Calu3 (cell line): Measurements from ENCODE around the gene CDK15. TPM values are rescaled to one million over a fixed set of nuclear protein-coding genes. Genes with fewer than 3 reads are reported as not detected.
"Not testable (repeated sequence)": the region's sequence is repeated elsewhere in the genome, so short reads cannot be mapped to it uniquely, and the experiment has no call there.

Experiments
- BruUV-seq: library from RNA; stranded (reverse); fragments of 400-500 nt; replicated peaks from 2 replicates; lab custom pipeline; 2021; lab: Mats Ljungman, UMichigan
- CTCF ChIA-PET: fragments of 300-600 bp; sonication (Branson Sonifier 250); formaldehyde crosslinking; loops from one replicate; lab custom pipeline; 2022; ENCODE audit warnings: antibody characterized with exemption; lab: Charles Lee
- DNase-seq: peaks from one replicate; pipeline ENCODE4 v3.0.0; 2022
- H3K27ac Mint-ChIP-seq: one replicate; pipeline ENCODE4 v1.8.0; 2022; ENCODE audit warnings: mixed read lengths; ENCODE audit not compliant: unreplicated experiment
- H3K27me3 Mint-ChIP-seq: one replicate; pipeline ENCODE4 v1.8.0; 2022; ENCODE audit warnings: mixed read lengths; ENCODE audit not compliant: unreplicated experiment
- H3K36me3 Mint-ChIP-seq: one replicate; pipeline ENCODE4 v1.8.0; 2022; ENCODE audit warnings: mild to moderate bottlenecking, moderate library complexity, mixed read lengths; ENCODE audit not compliant: insufficient read depth, unreplicated experiment
- H3K4me1 Mint-ChIP-seq: one replicate; pipeline ENCODE4 v1.8.0; 2022; ENCODE audit warnings: mild to moderate bottlenecking, low read depth, mixed read lengths; ENCODE audit not compliant: unreplicated experiment
- H3K4me3 Mint-ChIP-seq: one replicate; pipeline ENCODE4 v1.8.0; 2022; ENCODE audit warnings: mild to moderate bottlenecking, low read depth, moderate library complexity, mixed read lengths; ENCODE audit not compliant: unreplicated experiment
- H3K9me3 Mint-ChIP-seq: one replicate; pipeline ENCODE4 v1.8.0; 2022; ENCODE audit warnings: low read depth, mixed read lengths; ENCODE audit not compliant: unreplicated experiment
- intact Hi-C: fragments of 100-400 bp; cut with micrococcal nuclease; formaldehyde crosslinking; loops from one replicate; pipeline ENCODE4 v1.10.0; 2022; ENCODE audit not compliant: unreplicated experiment
- total RNA-seq: library from RNA; stranded (reverse); gene quantifications from 2 replicates; pipeline ENCODE4 v1.2.3, GENCODE V29; 2022
- TF ChIP-seq, protein P1 (sequence below): fragments of 200-600 bp; IDR thresholded peaks from one replicate; pipeline ENCODE4 v1.8.0; 2022; ENCODE audit warnings: antibody characterized with exemption; ENCODE audit not compliant: unreplicated experiment

CDK15 gene
- total RNA-seq, 1 experiment from 2014 or later: not detected

DNA sequence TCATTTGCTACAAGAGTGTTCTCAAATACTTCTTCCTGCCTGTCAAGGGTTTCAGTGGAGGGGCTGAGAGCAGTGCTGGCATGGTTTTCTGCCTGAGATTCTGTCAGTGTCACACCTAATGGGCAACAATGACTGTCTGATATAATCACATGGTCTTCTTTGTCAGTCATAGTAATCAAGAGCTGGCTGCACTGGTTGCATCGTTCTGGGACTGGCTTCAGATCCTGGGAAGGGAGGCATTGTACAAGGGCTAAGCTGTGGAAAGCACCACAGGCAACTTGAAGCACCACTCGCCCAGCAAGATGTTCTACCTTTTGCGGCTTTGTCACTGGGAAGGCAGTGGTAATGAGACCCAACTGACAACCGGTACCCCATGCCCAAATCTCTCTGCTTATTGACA, 45.2 kb upstream of the CDK15 start:
- BruUV-seq: no TSS peak

GRCh38 chr2:201764469-201764868, 41.9 kb upstream of the CDK15 start:
- H3K27me3 Mint-ChIP-seq, DNase-seq, H3K9me3 Mint-ChIP-seq, H3K36me3 Mint-ChIP-seq, intact Hi-C loops, H3K27ac Mint-ChIP-seq, H3K4me1 Mint-ChIP-seq, H3K4me3 Mint-ChIP-seq, BruUV-seq: not testable (repeated sequence)
- CTCF ChIA-PET: interaction anchor here (0.5 kb wide), 1 partner anchor 530 kb away, joined by 3 read pairs; no protein-coding TSS in a partner anchor

More for the DNA sequence above, 45.2 kb upstream of the CDK15 start:
- H3K27ac Mint-ChIP-seq: no peak overlapping the region
- intact Hi-C loops: no loop called here
- peaks cover 5% of the 10 kb centered on the region for H3K36me3 Mint-ChIP-seq
- peaks cover 13% of the 10 kb centered on the region for H3K4me1 Mint-ChIP-seq
- H3K4me3 Mint-ChIP-seq: no peak overlapping the region
- H3K9me3 Mint-ChIP-seq: no peaks in the 10 kb centered on the region
- CTCF ChIA-PET: no interaction called here
- DNase-seq: no peak
- TF ChIP-seq, protein P1, sequence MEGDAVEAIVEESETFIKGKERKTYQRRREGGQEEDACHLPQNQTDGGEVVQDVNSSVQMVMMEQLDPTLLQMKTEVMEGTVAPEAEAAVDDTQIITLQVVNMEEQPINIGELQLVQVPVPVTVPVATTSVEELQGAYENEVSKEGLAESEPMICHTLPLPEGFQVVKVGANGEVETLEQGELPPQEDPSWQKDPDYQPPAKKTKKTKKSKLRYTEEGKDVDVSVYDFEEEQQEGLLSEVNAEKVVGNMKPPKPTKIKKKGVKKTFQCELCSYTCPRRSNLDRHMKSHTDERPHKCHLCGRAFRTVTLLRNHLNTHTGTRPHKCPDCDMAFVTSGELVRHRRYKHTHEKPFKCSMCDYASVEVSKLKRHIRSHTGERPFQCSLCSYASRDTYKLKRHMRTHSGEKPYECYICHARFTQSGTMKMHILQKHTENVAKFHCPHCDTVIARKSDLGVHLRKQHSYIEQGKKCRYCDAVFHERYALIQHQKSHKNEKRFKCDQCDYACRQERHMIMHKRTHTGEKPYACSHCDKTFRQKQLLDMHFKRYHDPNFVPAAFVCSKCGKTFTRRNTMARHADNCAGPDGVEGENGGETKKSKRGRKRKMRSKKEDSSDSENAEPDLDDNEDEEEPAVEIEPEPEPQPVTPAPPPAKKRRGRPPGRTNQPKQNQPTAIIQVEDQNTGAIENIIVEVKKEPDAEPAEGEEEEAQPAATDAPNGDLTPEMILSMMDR: no peak
- H3K27me3 Mint-ChIP-seq: no peaks in the 10 kb centered on the region

- no TSS peak for BruUV-seq
- TF ChIP-seq, protein P1: no peak
- H3K36me3 Mint-ChIP-seq: peaks cover 5% of the 10 kb centered on the region
- no peaks in the 10 kb centered on the region for H3K27me3 Mint-ChIP-seq
- no peak for DNase-seq
- H3K9me3 Mint-ChIP-seq: no peaks in the 10 kb centered on the region
- no peak overlapping the region for H3K4me3 Mint-ChIP-seq
- no peak overlapping the region for H3K27ac Mint-ChIP-seq
- CTCF ChIA-PET: no interaction called here
- intact Hi-C loops: no loop called here
- H3K4me1 Mint-ChIP-seq: no peaks in the 10 kb centered on the region
Observed at GRCh38 chr2:201765799-201766198, 40.5 kb upstream of the CDK15 start.

- BruUV-seq: no TSS peak
- Mint-ChIP-seq H3K27me3 (no peaks in the 10 kb centered on the region), H3K4me1 (peaks cover 5% of the 10 kb centered on the region), H3K9me3 (no peaks in the 10 kb centered on the region), H3K4me3 (no peak overlapping the region), H3K36me3 (no peaks in the 10 kb centered on the region), H3K27ac (no peak overlapping the region)
- TF ChIP-seq, protein P1: no peak
- CTCF ChIA-PET: interaction anchor here (0.5 to 1.4 kb wide), 2 partner anchors 12 to 604 kb away, joined by 4 to 9 read pairs; partner anchors contain the start of gene ALS2
- DNase-seq: no peak
- intact Hi-C loops: no loop called here
Observed at GRCh38 chr2:201768918-201769317, 37.4 kb upstream of the CDK15 start.

DNA sequence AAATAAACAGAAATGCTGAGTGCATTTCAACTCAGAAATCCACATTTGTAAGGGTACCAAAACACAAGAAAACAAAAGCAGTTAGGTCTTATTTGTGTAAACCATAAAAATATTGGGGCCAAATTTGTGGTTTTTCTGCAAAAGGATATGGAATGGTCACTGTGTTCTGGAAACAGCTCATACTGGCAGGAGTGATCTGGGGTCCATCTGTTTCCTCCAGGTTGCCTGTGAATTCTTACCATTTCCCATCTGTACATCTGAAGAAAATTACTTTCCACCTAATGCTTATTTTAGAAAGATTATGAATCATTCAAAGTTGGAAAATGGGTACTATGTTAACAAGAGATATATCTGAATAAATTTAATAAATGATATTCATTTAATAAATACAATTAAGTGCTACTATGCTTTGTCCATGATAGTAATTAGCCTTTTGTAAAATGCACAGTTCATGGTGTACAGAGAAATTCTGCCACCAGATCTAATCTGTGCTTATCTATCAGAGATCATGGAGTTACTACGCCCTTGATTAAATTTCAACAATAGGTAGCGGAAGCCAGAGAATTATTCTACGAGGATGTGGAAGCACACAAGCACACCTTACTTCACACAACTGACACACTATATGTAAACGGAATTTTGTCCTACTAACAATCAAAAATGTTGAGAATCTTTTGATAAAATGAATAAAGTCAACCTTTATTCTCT, 36.5 kb upstream of the CDK15 start:
- no peak overlapping the region for H3K27ac Mint-ChIP-seq
- no peaks in the 10 kb centered on the region for H3K27me3 Mint-ChIP-seq
- CTCF ChIA-PET: no interaction called here
- H3K4me1 Mint-ChIP-seq: peaks cover 12% of the 10 kb centered on the region
- intact Hi-C loops: no loop called here
- TF ChIP-seq, protein P1: no peak
- no peaks in the 10 kb centered on the region for H3K36me3 Mint-ChIP-seq
- no peaks in the 10 kb centered on the region for H3K9me3 Mint-ChIP-seq
- H3K4me3 Mint-ChIP-seq: no peak overlapping the region
- DNase-seq: no peak
- BruUV-seq: no TSS peak
